B cell (primary cell): ENCODE results near the gene NUDT19.
"Not testable (repeated sequence)": the region's sequence is repeated elsewhere in the genome, so short reads cannot be mapped to it uniquely, and the experiment has no call there.

ENCODE experiments used
- CTCF ChIP-seq: fragments of 200-600 bp; IDR thresholded peaks from one replicate; pipeline ENCODE4 v1.8.0; 2022; ENCODE audit warnings: antibody characterized with exemption, mild to moderate bottlenecking
- EZH2 ChIP-seq: IDR thresholded peaks from 2 replicates; pipeline ENCODE4 v1.6.1; 2012; ENCODE audit warnings: borderline replicate concordance, low read depth, mild to moderate bottlenecking, moderate library complexity, low read length; ENCODE audit not compliant: insufficient read depth, poor library complexity, severe bottlenecking

GRCh38 chr19:32652331-32652730 lies 39.3 kb upstream of the NUDT19 start:
- not testable (repeated sequence) for TF ChIP-seq CTCF, EZH2
